Measurements from ENCODE around the gene CCM2L.

- TF ChIP-seq CTCF (IDR thresholded peaks at IDR 0.05; ENCODE audit: low read depth, low read length, poor library complexity, severe bottlenecking) (peak; percentile 100), EZH2phosphoT487 (IDR thresholded peaks at IDR 0.05; ENCODE audit: borderline replicate concordance, low read length) (no peak)
Observed at GRCh38 chr20:32031007-32031958, 21.0 kb downstream of the CCM2L start.
